Right hindlimb (tissue), 1 donor: ENCODE data around the gene RLN1.
"Not testable (repeated sequence)": the region's sequence is repeated elsewhere in the genome, so short reads cannot be mapped to it uniquely, and the experiment has no call there.

Experiments
- DNase-seq: peaks from one replicate; pipeline ENCODE4 v3.0.0-alpha.2; 2018

RLN1 gene

DNA sequence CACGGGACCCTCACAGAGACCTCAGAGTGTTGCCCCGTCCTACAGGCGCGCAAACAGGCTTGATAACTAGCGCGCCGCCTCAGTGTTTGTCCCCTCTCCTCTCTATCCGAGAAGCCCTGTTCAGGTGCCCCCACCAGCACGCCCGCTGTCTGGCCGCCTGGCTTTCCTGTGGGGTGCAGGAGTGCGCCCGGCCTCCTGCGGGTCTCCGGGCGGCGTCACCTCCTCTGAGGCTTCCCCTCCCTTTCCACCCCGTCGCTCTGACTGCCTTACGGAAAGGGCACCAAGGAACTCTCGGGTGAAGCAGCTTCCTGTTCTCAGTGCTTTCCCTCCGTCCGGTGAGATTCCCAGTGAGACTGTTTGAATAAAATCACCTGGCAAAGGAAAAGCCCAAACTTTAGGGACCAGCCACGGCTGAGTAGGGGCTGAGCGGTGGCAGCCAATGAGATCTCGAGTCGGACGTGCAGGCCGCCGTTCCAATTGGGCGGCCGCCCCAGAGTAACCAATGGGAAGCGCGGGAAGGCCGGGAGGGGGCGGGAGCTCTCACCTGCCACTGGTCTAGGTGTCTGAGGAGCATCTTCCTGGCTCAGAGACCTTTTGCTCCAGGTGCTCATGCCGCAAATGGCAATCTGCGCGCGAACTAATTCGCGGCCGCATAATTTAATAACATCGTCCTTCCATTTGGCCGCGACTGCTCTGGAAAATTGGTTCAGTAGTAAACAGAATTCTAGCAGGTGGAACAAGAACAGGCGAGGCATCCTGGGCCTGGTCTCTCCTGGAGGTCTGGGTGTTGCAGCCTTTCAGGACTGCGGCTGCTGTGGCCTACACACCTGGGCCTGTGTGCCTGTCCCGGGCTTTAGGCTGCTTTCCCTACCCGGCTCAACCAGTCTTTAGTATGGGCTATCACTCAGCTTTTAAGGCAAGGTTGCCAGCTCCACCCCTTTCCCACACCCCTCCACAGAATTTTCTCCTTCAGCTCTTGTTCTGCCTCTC lies at the start of gene RLN1:
RLN1 (minus strand) TSS at position 885 of the 990 bp plus-strand sequence; CDS start at position 755, 130 bp downstream.
- not testable (repeated sequence) for DNase-seq

GRCh38 chr9:5389109-5389732 lies 49.5 kb upstream of the RLN1 start:
- no peak for DNase-seq

DNA sequence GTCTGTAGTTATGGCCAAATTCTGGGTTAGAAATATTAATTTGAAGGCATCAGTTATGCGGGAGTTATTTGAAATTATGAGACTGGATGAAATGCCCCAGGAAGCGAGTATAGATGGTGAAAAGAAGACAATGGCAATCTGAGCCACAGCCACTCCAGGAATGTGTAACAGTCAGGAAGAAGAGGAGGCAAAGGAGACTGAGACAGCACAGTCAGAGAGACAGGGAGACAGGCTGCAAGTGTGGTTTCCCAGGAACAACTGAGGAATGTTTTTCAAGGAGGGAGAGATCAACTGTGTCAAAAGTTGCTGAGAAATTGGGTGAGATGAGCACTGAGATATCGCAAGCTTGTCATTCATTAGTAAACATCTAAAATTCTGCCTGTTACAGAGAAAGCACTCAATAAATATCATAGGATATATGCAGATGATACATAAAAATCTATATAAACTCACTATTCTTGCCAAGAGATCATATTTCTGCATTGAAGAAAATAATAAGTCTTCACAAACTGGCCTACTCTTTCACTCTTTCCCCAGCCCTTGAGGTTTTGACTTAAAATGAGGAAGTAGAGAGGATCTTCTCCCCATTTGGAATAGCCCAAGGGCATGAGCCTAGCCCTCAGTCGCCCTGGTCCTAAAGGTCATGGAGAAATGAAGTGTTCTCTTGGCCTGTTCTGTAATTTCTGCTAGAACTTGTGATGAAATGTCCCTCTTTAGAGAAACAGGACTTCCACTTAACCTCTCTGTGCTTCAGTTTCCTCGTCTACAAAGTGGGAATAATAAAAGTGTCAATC lies 48.5 kb upstream of the RLN1 start:
- DNase-seq: no peak

DNA sequence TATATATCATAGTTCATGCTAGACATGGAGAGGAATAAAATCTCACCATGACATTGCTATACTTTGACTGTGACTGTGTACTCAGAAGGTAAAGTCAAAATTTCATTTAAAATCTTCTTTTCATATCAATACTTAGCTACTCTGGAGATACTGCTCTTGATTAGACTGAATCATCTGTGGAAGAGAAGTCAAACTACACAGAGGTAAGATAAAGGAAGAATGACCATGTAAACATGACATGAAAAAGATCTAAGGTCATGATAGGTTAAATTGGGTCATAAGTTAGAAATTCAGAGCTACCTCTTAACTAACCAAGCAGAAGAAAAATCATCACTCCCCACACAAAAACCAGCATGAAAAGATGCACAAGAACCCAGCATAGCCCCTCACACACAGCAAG lies 44.8 kb upstream of the RLN1 start:
- no peak for DNase-seq

GRCh38 chr9:5382479-5382878 lies 42.8 kb upstream of the RLN1 start:
- DNase-seq: no peak

GRCh38 chr9:5375790-5376477 lies 36.3 kb upstream of the RLN1 start:
- DNase-seq: no peak

- no peak for DNase-seq
Measured at GRCh38 chr9:5375091-5375490, 35.4 kb upstream of the RLN1 start.

- DNase-seq: no peak
Measured at GRCh38 chr9:5364294-5365024, 24.8 kb upstream of the RLN1 start.

- no peak for DNase-seq
Measured at GRCh38 chr9:5361326-5362010, 21.8 kb upstream of the RLN1 start.

DNA sequence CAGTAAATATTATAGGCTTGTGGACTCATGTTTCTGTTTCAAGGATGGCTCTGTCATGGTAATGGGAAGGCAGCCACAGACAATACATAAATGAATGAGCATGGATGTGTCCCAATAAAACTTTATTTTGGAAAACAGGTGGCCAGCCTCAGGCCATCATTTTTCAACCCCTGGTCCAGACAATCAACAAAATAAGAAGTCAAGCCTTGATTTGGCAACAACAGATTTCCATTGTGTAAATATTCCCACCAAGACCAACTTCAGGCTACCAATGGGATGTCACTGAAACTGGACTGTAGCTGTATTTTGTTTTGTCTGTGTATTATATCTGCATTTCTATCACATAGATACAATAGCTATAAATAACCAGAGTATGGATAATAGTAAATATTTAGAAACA lies 20.7 kb upstream of the RLN1 start:
- no peak for DNase-seq

DNA sequence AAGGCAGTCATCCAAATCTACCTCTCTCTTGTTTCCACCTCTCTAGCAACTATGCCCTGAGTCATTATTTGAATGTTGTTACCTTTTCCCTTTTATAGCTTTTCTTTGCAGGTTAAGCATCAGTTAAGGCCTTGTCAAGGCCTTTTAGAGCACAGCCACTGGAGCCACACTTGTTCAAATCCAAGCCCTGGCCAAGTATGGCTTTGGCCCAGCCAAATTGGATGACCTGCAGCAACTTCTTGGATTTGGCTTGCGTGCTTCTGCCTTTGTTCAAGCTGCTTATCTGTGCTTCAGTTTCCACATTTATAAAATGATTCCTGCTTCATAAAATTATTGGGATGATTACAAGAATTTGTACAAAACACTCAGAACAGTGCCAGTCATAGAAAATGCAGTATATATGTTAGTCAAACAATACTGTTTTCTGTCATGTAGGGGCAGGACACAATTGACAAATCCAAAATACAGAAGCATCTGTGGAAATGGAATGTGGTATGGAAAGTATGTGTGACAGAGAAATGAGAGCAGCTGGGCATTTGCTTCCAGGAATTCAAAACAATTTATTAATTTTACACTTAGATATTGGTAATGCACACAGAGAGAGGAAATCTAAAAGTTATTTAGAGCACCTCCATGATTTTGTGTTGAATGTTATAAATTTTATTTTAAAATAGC lies 17.9 kb upstream of the RLN1 start:
- DNase-seq: no peak

GRCh38 chr9:5355817-5356216 lies 16.1 kb upstream of the RLN1 start:
- no peak for DNase-seq

- DNase-seq: no peak
Measured at GRCh38 chr9:5355226-5355625, 15.6 kb upstream of the RLN1 start.

DNA sequence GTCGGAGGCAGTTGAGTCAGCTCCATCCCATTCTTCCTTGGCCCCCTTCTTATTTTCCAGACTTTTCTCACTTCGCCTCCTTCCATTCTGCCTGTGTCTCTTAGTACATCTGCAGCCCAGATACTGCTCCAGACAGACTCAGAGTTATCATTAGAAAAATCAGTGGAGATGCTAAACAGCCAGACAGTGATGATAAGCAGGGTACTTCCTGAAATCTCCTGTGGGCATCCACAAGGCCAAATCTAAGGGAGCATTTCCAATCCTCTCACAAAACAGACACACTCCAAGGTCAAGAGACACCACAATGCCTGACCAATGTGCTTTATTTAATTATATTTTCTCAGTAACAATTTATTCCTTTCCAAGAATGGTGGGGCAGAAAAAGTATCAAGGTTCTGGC lies 14.5 kb upstream of the RLN1 start:
- DNase-seq: no peak

GRCh38 chr9:5352637-5353248 lies 13.1 kb upstream of the RLN1 start:
- no peak for DNase-seq

- DNase-seq: no peak
Measured at GRCh38 chr9:5336688-5337087, 3.0 kb downstream of the RLN1 start.

GRCh38 chr9:5331276-5331675 lies 8.4 kb downstream of the RLN1 start:
- DNase-seq: not testable (repeated sequence)

DNA sequence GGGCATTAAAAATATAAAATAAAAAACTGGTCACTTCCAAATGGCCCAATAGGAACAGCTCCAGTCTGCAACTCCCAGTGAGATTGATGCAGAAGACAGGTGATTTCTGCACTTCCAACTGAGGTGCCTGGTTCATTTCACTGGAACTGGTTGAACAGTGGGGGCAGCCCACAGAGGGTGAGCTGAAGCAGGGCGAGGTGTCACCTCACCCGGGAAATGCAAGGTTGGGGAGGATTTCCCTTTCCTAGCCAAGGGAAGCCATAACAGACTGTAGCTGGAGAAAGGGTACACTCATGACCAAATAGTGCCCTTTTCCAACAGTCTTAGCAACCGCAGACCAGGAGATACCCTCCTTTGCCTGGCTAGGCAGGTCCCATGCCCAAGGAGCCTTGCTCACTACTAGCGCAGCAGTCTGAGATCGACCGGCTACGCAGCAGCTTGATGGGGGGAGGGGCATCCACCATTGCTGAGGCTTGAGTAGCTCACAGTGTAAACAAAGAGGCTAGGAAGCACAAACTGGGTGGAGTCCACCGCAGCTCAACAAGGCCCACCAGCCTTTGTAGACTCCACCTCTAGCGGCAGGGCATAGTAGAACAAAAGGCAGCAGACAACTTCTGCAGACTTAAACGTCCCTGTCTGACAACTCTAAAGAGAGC lies 12.7 kb downstream of the RLN1 start:
- no peak for DNase-seq

DNA sequence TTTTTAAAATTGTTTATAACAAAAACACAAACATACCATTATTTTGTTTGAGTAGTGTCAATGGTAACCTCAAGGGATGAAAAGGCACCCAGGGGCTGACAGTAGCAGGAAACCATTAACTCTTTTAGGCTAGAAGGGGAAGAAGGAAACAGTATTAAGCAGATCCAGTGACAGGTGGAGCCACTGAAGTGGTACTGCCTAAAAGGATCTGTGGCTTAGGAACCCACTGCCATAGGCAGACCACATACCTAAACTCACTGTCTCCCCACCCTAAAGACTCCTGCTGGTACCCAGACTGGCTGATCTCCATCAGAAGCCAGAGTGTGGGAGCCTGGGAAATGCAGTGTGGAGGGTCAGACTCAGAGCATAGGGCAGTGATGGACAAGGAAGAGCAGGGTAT lies 13.5 kb downstream of the RLN1 start:
- DNase-seq: no peak

DNA sequence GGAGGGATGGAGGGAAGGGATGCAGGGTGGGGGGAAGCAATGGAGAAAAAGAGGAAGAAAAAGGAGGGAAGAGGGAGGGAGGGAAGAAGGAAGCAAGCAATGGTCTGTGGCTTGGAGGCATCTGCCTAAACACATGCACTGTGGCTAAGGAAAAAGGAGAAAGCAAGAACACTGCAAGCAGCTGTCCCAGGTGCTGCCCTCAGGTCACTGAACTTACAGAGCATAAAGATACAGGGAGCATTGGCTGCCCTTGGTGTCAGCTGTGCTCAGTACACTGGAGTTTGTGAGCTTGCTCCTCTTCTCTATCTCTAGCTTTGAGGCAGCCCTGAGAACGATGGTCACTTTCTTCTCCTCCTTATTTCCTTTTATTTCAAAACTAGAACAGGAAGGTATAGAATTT lies 18.1 kb downstream of the RLN1 start:
- not testable (repeated sequence) for DNase-seq
